GM23338 (cell line): ENCODE data around the gene GRK5. TPM values are rescaled to one million over a fixed set of nuclear protein-coding genes. Genes with fewer than 3 reads are reported as not detected.

Source experiments
- ATAC-seq: fragments of 200-7000 bp; cut with Tn5 transposase; 3 replicates; pipeline ENCODE4 v1.9.1; 2020
- DNase-seq: peaks from one replicate; pipeline ENCODE4 v3.0.0-alpha.2; 2015; ENCODE audit warnings: low spot score
- H2AFZ ChIP-seq: fragments of 200-600 bp; sonication (generic); 2 replicates; pipeline ENCODE4 v1.8.0; 2016; ENCODE audit warnings: antibody characterized with exemption, mild to moderate bottlenecking, moderate library complexity
- H3F3A ChIP-seq: fragments of 200-600 bp; sonication (generic); replicated peaks from 2 replicates; pipeline ENCODE4 v1.8.0; 2017; ENCODE audit warnings: antibody characterized with exemption, mixed run types, low read depth
- H3K27ac ChIP-seq: fragments of 200-600 bp; sonication (generic); 2 replicates; pipeline ENCODE4 v1.6.1; 2016; ENCODE audit warnings: low read depth
- H3K27me3 ChIP-seq: fragments of 200-600 bp; sonication (generic); 2 replicates; pipeline ENCODE4 v1.8.0; 2016; ENCODE audit warnings: mild to moderate bottlenecking, mixed run types, moderate library complexity; ENCODE audit not compliant: insufficient read depth
- H3K36me3 ChIP-seq: fragments of 200-600 bp; sonication (generic); 2 replicates; pipeline ENCODE4 v1.8.0; 2016; ENCODE audit warnings: mild to moderate bottlenecking; ENCODE audit not compliant: insufficient read depth
- H3K4me1 ChIP-seq: fragments of 200-600 bp; sonication (generic); 2 replicates; pipeline ENCODE4 v1.8.0; 2016; ENCODE audit warnings: mild to moderate bottlenecking, moderate library complexity; ENCODE audit not compliant: insufficient read depth
- H3K4me2 ChIP-seq: fragments of 200-600 bp; sonication (generic); 2 replicates; pipeline ENCODE4 v1.7.1; 2017; ENCODE audit warnings: mixed run types
- H3K4me3 ChIP-seq: fragments of 200-600 bp; sonication (generic); 2 replicates; pipeline ENCODE4 v1.6.1; 2016; ENCODE audit warnings: mixed run types
- H3K79me2 ChIP-seq: fragments of 200-600 bp; sonication (generic); replicated peaks from 2 replicates; pipeline ENCODE4 v1.8.0; 2017; ENCODE audit warnings: mild to moderate bottlenecking; ENCODE audit not compliant: insufficient read depth
- H3K9me2 ChIP-seq: fragments of 200-600 bp; sonication (generic); 2 replicates; pipeline ENCODE4 v1.8.0; 2017; ENCODE audit not compliant: insufficient read depth
- H4K20me1 ChIP-seq: fragments of 200-600 bp; sonication (generic); replicated peaks from 2 replicates; pipeline ENCODE4 v1.8.0; 2017; ENCODE audit warnings: mild to moderate bottlenecking; ENCODE audit not compliant: insufficient read depth
- H3K27ac Mint-ChIP-seq: 2 replicates; pipeline ENCODE4 v1.8.0; 2020; ENCODE audit warnings: inconsistent platforms, mild to moderate bottlenecking, moderate library complexity, mixed read lengths
- H3K27me3 Mint-ChIP-seq: 3 replicates; pipeline ENCODE4 v1.8.0; 2022; ENCODE audit warnings: low read depth, mild to moderate bottlenecking, moderate library complexity, mixed read lengths, inconsistent platforms; ENCODE audit not compliant: insufficient read depth, poor library complexity
- H3K36me3 Mint-ChIP-seq: 3 replicates; pipeline ENCODE4 v1.8.0; 2021; ENCODE audit warnings: low read depth, mild to moderate bottlenecking, inconsistent platforms, moderate library complexity, mixed read lengths
- H3K4me1 Mint-ChIP-seq: 3 replicates; pipeline ENCODE4 v1.8.0; 2020; ENCODE audit warnings: mild to moderate bottlenecking, inconsistent platforms, mixed read lengths
- H3K4me3 Mint-ChIP-seq: 3 replicates; pipeline ENCODE4 v1.8.0; 2021; ENCODE audit warnings: moderate library complexity, mild to moderate bottlenecking, inconsistent platforms, mixed read lengths
- H3K9me3 Mint-ChIP-seq: 3 replicates; pipeline ENCODE4 v1.8.0; 2020; ENCODE audit warnings: moderate library complexity, mild to moderate bottlenecking, inconsistent platforms, mixed read lengths
- CREB1 ChIP-seq: fragments of 250-450 bp; sonication (Bioruptor Pico); IDR thresholded peaks from 2 replicates; pipeline ENCODE4 v1.5.0; 2020; ENCODE audit warnings: low read depth, mild to moderate bottlenecking, moderate library complexity
- ETS1 ChIP-seq: IDR thresholded peaks from 2 replicates; pipeline ENCODE4 v1.6.1; 2016; ENCODE audit warnings: antibody characterized with exemption
- EZH2 ChIP-seq: fragments of 200-600 bp; sonication (generic); IDR thresholded peaks from one replicate; pipeline ENCODE4 v1.8.0; 2017; ENCODE audit warnings: antibody characterized with exemption, mild to moderate bottlenecking, low read depth; ENCODE audit not compliant: unreplicated experiment
- EZH2phosphoT487 ChIP-seq: fragments of 200-600 bp; sonication (generic); IDR thresholded peaks from one replicate; pipeline ENCODE4 v1.8.1; 2018; ENCODE audit warnings: antibody characterized with exemption; ENCODE audit not compliant: unreplicated experiment
- JUNB ChIP-seq: IDR thresholded peaks from one replicate; pipeline ENCODE4 v1.6.1; 2016; ENCODE audit warnings: antibody characterized with exemption; ENCODE audit not compliant: unreplicated experiment
- NANOG ChIP-seq: IDR thresholded peaks from 2 replicates; pipeline ENCODE4 v1.6.1; 2016; ENCODE audit warnings: antibody characterized with exemption, borderline replicate concordance
- POLR2AphosphoS5 ChIP-seq: IDR thresholded peaks from 2 replicates; pipeline ENCODE4 v1.6.1; 2016; ENCODE audit warnings: antibody characterized with exemption, low read depth
- STAT1 ChIP-seq: IDR thresholded peaks from one replicate; pipeline ENCODE4 v1.6.1; 2016; ENCODE audit warnings: antibody characterized with exemption; ENCODE audit not compliant: unreplicated experiment
- ZNF114 ChIP-seq: fragments of 250-450 bp; sonication (Bioruptor Pico); IDR thresholded peaks from 2 replicates; pipeline ENCODE4 v1.5.0; 2020; ENCODE audit warnings: mild to moderate bottlenecking, moderate library complexity
- ZNF331 ChIP-seq: fragments of 250-450 bp; sonication (Bioruptor Pico); IDR thresholded peaks from 2 replicates; pipeline ENCODE4 v1.5.0; 2020; ENCODE audit warnings: low read depth, mild to moderate bottlenecking, moderate library complexity
- ZNF462 ChIP-seq: fragments of 250-450 bp; sonication (Bioruptor Pico); IDR thresholded peaks from 2 replicates; pipeline ENCODE4 v1.5.0; 2020; ENCODE audit warnings: mild to moderate bottlenecking, moderate library complexity
- polyA plus RNA-seq: library from polyadenylated mRNA; unstranded; fragments of >200 nt; fragmentation: Nextera tagmentation; extraction: Ambion mirVana; gene quantifications from 2 replicates; pipeline ENCODE4 v1.2.1, GENCODE V29; 2016
- total RNA-seq: library from RNA; depleted of rRNA; stranded (reverse); fragments of >200 nt; shearing (Covaris generic); gene quantifications from 2 replicates; pipeline ENCODE4 v1.2.3, GENCODE V29; 2014
- TF ChIP-seq, protein P1 (sequence below), 2 experiments: fragments of 200-600 bp in 1 of 2; sonication (generic) in 1 of 2; conservative IDR thresholded peaks; 2 replicates each; pipeline versions ENCODE4 v1.5.1 to v1.6.1; 2016 to 2017; ENCODE audit warnings: antibody characterized with exemption in 2 of 2, low read depth in 2 of 2, mild to moderate bottlenecking in 2 of 2, moderate library complexity in 1 of 2
- TF ChIP-seq, protein P2 (sequence below): IDR thresholded peaks from one replicate; pipeline ENCODE4 v1.6.1; 2018; ENCODE audit warnings: antibody characterized with exemption; ENCODE audit not compliant: unreplicated experiment

GRK5 gene
- total and polyA plus RNA-seq, 2 experiments from 2014 or later = 0.53 to 2.0 TPM

- Mint-ChIP-seq H3K36me3 (no peaks in the 10 kb centered on the region), H3K9me3 (no peaks in the 10 kb centered on the region), H3K4me1 (peaks cover 18% of the 10 kb centered on the region), H3K27ac (no peak overlapping the region), H3K4me3 (no peak overlapping the region), H3K27me3 (peaks cover 10% of the 10 kb centered on the region)
- Histone ChIP-seq H3F3A (no peaks in the 10 kb centered on the region), H3K79me2 (no peaks in the 10 kb centered on the region), H3K36me3 (no peaks in the 10 kb centered on the region), H3K27ac (no peak overlapping the region), H3K27me3 (no peaks in the 10 kb centered on the region), H3K4me1 (no peaks in the 10 kb centered on the region; the same call in 1 of the 2 replicates), H4K20me1 (no peaks in the 10 kb centered on the region), H2AFZ (no peak overlapping the region), H3K4me3 (no peak overlapping the region), H3K4me2 (no peak overlapping the region), H3K9me2 (no peaks in the 10 kb centered on the region)
- no peak for DNase-seq
- TF ChIP-seq POLR2AphosphoS5 = no peak
- TF ChIP-seq, protein P1, sequence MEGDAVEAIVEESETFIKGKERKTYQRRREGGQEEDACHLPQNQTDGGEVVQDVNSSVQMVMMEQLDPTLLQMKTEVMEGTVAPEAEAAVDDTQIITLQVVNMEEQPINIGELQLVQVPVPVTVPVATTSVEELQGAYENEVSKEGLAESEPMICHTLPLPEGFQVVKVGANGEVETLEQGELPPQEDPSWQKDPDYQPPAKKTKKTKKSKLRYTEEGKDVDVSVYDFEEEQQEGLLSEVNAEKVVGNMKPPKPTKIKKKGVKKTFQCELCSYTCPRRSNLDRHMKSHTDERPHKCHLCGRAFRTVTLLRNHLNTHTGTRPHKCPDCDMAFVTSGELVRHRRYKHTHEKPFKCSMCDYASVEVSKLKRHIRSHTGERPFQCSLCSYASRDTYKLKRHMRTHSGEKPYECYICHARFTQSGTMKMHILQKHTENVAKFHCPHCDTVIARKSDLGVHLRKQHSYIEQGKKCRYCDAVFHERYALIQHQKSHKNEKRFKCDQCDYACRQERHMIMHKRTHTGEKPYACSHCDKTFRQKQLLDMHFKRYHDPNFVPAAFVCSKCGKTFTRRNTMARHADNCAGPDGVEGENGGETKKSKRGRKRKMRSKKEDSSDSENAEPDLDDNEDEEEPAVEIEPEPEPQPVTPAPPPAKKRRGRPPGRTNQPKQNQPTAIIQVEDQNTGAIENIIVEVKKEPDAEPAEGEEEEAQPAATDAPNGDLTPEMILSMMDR (conservative IDR thresholded peaks at IDR 0.05; ENCODE audit: low read depth in 2 of 2) = no peak
- TF ChIP-seq, protein P2, sequence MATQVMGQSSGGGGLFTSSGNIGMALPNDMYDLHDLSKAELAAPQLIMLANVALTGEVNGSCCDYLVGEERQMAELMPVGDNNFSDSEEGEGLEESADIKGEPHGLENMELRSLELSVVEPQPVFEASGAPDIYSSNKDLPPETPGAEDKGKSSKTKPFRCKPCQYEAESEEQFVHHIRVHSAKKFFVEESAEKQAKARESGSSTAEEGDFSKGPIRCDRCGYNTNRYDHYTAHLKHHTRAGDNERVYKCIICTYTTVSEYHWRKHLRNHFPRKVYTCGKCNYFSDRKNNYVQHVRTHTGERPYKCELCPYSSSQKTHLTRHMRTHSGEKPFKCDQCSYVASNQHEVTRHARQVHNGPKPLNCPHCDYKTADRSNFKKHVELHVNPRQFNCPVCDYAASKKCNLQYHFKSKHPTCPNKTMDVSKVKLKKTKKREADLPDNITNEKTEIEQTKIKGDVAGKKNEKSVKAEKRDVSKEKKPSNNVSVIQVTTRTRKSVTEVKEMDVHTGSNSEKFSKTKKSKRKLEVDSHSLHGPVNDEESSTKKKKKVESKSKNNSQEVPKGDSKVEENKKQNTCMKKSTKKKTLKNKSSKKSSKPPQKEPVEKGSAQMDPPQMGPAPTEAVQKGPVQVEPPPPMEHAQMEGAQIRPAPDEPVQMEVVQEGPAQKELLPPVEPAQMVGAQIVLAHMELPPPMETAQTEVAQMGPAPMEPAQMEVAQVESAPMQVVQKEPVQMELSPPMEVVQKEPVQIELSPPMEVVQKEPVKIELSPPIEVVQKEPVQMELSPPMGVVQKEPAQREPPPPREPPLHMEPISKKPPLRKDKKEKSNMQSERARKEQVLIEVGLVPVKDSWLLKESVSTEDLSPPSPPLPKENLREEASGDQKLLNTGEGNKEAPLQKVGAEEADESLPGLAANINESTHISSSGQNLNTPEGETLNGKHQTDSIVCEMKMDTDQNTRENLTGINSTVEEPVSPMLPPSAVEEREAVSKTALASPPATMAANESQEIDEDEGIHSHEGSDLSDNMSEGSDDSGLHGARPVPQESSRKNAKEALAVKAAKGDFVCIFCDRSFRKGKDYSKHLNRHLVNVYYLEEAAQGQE = no peak
- no peak for TF ChIP-seq NANOG
- no peak for TF ChIP-seq ZNF462 (CRISPR knock-in tag)
- TF ChIP-seq JUNB = no peak
- no peak for TF ChIP-seq CREB1 (CRISPR knock-in tag)
- no peak for TF ChIP-seq STAT1
- TF ChIP-seq EZH2phosphoT487 = no peak
- no peak for TF ChIP-seq EZH2
- TF ChIP-seq ETS1 = no peak
- no peak for TF ChIP-seq ZNF331 (CRISPR knock-in tag)
- no peak for TF ChIP-seq ZNF114 (CRISPR knock-in tag)
- no peak for ATAC-seq
Observed at GRCh38 chr10:119410361-119411116, 203.2 kb downstream of the GRK5 start.
